ENCODE results near the gene OTOG. TPM values are rescaled to one million over a fixed set of nuclear protein-coding genes. Genes with fewer than 3 reads are reported as not detected.
A peak's percentile ranks its signal among the peaks of the same experiment; 100 is the strongest.

Gene OTOG
- total RNA-seq, 1 experiment from 2014 or later: 0.35 TPM

- Histone ChIP-seq H2BK20ac (ENCODE audit: low read depth, low read length, poor library complexity, severe bottlenecking) (no peak overlapping the region), H3K4ac (ENCODE audit: low read depth, low read length) (no peak overlapping the region), H4K91ac (ENCODE audit: insufficient read length, low read depth, low read length) (no peak overlapping the region), H3K4me2 (ENCODE audit: insufficient read depth, insufficient read length, low read length) (no peak overlapping the region), H4K8ac (replicated peaks; ENCODE audit: insufficient read length, low read depth, low read length) (no peak overlapping the region), H2BK5ac (ENCODE audit: insufficient read length, low read length) (no peak overlapping the region), H3K56ac (ENCODE audit: insufficient read length, low read depth, low read length) (no peak overlapping the region), H2AK5ac (ENCODE audit: insufficient read length, low read length) (no peak overlapping the region), H3K27ac (ENCODE audit: insufficient read length, low read depth, low read length) (no peak overlapping the region), H2AFZ (ENCODE audit: low read length) (no peak overlapping the region), H3K79me1 (ENCODE audit: insufficient read depth, low read depth, low read length, poor library complexity, severe bottlenecking) (no peaks in the 10 kb centered on the region), H3K23ac (ENCODE audit: insufficient read length, low read depth, low read length) (no peak overlapping the region), H2BK15ac (ENCODE audit: low read depth, low read length) (no peak overlapping the region), H3K9ac (ENCODE audit: extremely low read depth, insufficient read length, low read length) (no peak overlapping the region), H3K9me3 (ENCODE audit: control insufficient read depth, low read depth, low read length) (no peaks in the 10 kb centered on the region), H3K79me2 (ENCODE audit: insufficient read depth, low read length) (no peaks in the 10 kb centered on the region), H4K5ac (ENCODE audit: insufficient read length, low read depth, low read length) (no peak overlapping the region), H2BK12ac (ENCODE audit: insufficient read length, low read depth, low read length) (no peak overlapping the region), H3K14ac (ENCODE audit: insufficient read depth, low read length) (no peak overlapping the region; the same call in 1 of the 2 replicates), H3K4me1 (ENCODE audit: insufficient read depth, low read length) (no peaks in the 10 kb centered on the region), H2BK120ac (ENCODE audit: low read depth, low read length, poor library complexity, severe bottlenecking) (no peak overlapping the region), H3K23me2 (ENCODE audit: insufficient read length, low read depth, low read length, poor library complexity, severe bottlenecking) (no peaks in the 10 kb centered on the region), H4K20me1 (ENCODE audit: control insufficient read depth, insufficient read depth, insufficient read length) (no peaks in the 10 kb centered on the region), H3T11ph (ENCODE audit: low read length) (no peak overlapping the region), H3K18ac (ENCODE audit: insufficient read length, low read depth, low read length) (no peak overlapping the region), H3K27me3 (ENCODE audit: insufficient read depth, low read length) (no peaks in the 10 kb centered on the region)
- no peaks in the 10 kb centered on the region for H3K9me3 Mint-ChIP-seq
- no peaks in the 10 kb centered on the region for H3K36me3 Mint-ChIP-seq (ENCODE audit: insufficient read depth in 1 of 3, low read depth in 3 of 3)
- WGBS (ENCODE audit: extremely low coverage, insufficient read length, low lambda C conversion rate): no CpG with 5 or more reads among the region's 9 CpGs
- TF ChIP-seq CTCF (conservative IDR thresholded peaks at IDR 0.05): no peak
- peaks cover 9% of the 10 kb centered on the region for H3K27me3 Mint-ChIP-seq (ENCODE audit: low read depth)
- no peak overlapping the region for H3K4me3 Mint-ChIP-seq
- peak; percentile 17 for DNase-seq
- peaks cover 10 to 28% of the 10 kb centered on the region in 2 experiments for H3K4me1 Mint-ChIP-seq
- no peak overlapping the region for H3K27ac Mint-ChIP-seq
Measured at GRCh38 chr11:17574141-17575091, 27.4 kb downstream of the OTOG start.
